ENCODE measurements around the gene HSF5.

GRCh38 chr17:58381124-58382035, 106.8 kb downstream of the HSF5 start:
- no peak for TF ChIP-seq CTCF (IDR thresholded peaks at IDR 0.05 in 2 of 3, conservative IDR thresholded peaks at IDR 0.05 in 1 of 3; ENCODE audit: borderline replicate concordance in 1 of 3, insufficient read depth in 1 of 3, low read depth in 2 of 3, low read length in 2 of 3)
- TF ChIP-seq SP1 (IDR thresholded peaks at IDR 0.05; ENCODE audit: low read depth): no peak
- TF ChIP-seq ATF3 (IDR thresholded peaks at IDR 0.05): no peak
- TF ChIP-seq EGR1 (IDR thresholded peaks at IDR 0.05; ENCODE audit: low read depth): no peak
- TF ChIP-seq EZH2 (IDR thresholded peaks at IDR 0.05): no peak
- TF ChIP-seq CEBPB (IDR thresholded peaks at IDR 0.05; ENCODE audit: low read depth): no peak
- no peak for TF ChIP-seq JUND (IDR thresholded peaks at IDR 0.05)
- TF ChIP-seq CBX3 (IDR thresholded peaks at IDR 0.05; ENCODE audit: low read depth): no peak
